Endothelial cell (in vitro differentiated cells): Measurements from ENCODE around the gene ZFP92. TPM values are rescaled to one million over a fixed set of nuclear protein-coding genes. Genes with fewer than 3 reads are reported as not detected.

Experiments used
- DNase-seq: peaks from one replicate; pipeline ENCODE4 v3.0.0; 2021; ENCODE audit warnings: low spot score
- H3K27ac Mint-ChIP-seq: one replicate; pipeline ENCODE4 v1.8.0; 2021; ENCODE audit warnings: mixed read lengths, inconsistent platforms; ENCODE audit not compliant: unreplicated experiment
- H3K27me3 Mint-ChIP-seq: one replicate; pipeline ENCODE4 v1.8.0; 2021; ENCODE audit warnings: mild to moderate bottlenecking, moderate library complexity, mixed read lengths, inconsistent platforms; ENCODE audit not compliant: unreplicated experiment
- H3K36me3 Mint-ChIP-seq: one replicate; pipeline ENCODE4 v1.8.0; 2021; ENCODE audit warnings: mild to moderate bottlenecking, low read depth, mixed read lengths, inconsistent platforms; ENCODE audit not compliant: unreplicated experiment
- H3K4me1 Mint-ChIP-seq: one replicate; pipeline ENCODE4 v1.8.0; 2021; ENCODE audit warnings: mild to moderate bottlenecking, mixed read lengths, inconsistent platforms; ENCODE audit not compliant: unreplicated experiment
- H3K4me3 Mint-ChIP-seq: one replicate; pipeline ENCODE4 v1.8.0; 2021; ENCODE audit warnings: mild to moderate bottlenecking, mixed read lengths, inconsistent platforms; ENCODE audit not compliant: unreplicated experiment
- H3K9me3 Mint-ChIP-seq: one replicate; pipeline ENCODE4 v1.8.0; 2021; ENCODE audit warnings: mixed read lengths, inconsistent platforms; ENCODE audit not compliant: unreplicated experiment
- total RNA-seq: library from RNA; stranded (reverse); fragmentation: NEBNext Ultra II Directional; extraction: Animal tissue kit (Norgen Biotek cat#: 25700); gene quantifications from one replicate; pipeline ENCODE4 v1.2.1, GENCODE V29; 2021; ENCODE audit not compliant: unreplicated experiment
- TF ChIP-seq, protein P1 (sequence below): fragments of 200-600 bp; sonication (generic); IDR thresholded peaks from one replicate; pipeline ENCODE4 v1.5.0; 2021; ENCODE audit warnings: antibody characterized with exemption; ENCODE audit not compliant: unreplicated experiment

The ZFP92 gene
- total RNA-seq, 1 donor from 2014 or later, result 0.49 TPM

DNA sequence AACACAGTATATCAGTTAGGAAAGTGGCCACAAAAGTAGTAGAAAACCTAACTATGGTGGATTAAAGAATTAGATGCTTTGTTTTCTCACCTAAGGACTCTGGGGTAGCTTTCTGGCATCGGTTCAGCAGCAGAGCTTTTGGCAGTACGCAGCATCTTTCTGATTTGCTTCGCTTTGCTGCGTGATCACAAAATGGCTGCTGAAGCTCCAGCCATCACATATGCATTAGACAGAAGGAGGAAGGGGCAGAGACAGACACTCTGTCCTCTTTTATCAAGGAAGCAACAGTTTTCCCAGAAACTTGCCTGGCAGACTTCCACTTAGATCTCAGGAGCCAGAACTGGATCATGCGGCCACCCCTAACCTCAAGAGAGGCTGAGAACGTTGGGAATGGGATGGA, 19.5 kb downstream of the ZFP92 start:
- Mint-ChIP-seq H3K9me3 (no peaks in the 10 kb centered on the region), H3K4me1 (no peaks in the 10 kb centered on the region), H3K36me3 (no peaks in the 10 kb centered on the region), H3K27me3 (peaks cover 2% of the 10 kb centered on the region), H3K27ac (no peak overlapping the region), H3K4me3 (no peak overlapping the region)
- DNase-seq, result no peak
- TF ChIP-seq, protein P1, sequence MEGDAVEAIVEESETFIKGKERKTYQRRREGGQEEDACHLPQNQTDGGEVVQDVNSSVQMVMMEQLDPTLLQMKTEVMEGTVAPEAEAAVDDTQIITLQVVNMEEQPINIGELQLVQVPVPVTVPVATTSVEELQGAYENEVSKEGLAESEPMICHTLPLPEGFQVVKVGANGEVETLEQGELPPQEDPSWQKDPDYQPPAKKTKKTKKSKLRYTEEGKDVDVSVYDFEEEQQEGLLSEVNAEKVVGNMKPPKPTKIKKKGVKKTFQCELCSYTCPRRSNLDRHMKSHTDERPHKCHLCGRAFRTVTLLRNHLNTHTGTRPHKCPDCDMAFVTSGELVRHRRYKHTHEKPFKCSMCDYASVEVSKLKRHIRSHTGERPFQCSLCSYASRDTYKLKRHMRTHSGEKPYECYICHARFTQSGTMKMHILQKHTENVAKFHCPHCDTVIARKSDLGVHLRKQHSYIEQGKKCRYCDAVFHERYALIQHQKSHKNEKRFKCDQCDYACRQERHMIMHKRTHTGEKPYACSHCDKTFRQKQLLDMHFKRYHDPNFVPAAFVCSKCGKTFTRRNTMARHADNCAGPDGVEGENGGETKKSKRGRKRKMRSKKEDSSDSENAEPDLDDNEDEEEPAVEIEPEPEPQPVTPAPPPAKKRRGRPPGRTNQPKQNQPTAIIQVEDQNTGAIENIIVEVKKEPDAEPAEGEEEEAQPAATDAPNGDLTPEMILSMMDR, result no peak

- Mint-ChIP-seq H3K9me3 (no peaks in the 10 kb centered on the region), H3K27ac (no peak overlapping the region), H3K36me3 (no peaks in the 10 kb centered on the region), H3K4me1 (no peaks in the 10 kb centered on the region), H3K27me3 (peaks cover 2% of the 10 kb centered on the region), H3K4me3 (no peak overlapping the region)
- TF ChIP-seq, protein P1, result no peak
- DNase-seq, result no peak
Observed at GRCh38 chrX:153433161-153433680, 21.9 kb downstream of the ZFP92 start.

GRCh38 chrX:153433781-153434285, 22.6 kb downstream of the ZFP92 start:
- H3K27ac Mint-ChIP-seq, result no peak overlapping the region
- no peak for DNase-seq
- no peaks in the 10 kb centered on the region for H3K36me3 Mint-ChIP-seq
- H3K27me3 Mint-ChIP-seq, result peaks cover 2% of the 10 kb centered on the region
- H3K4me1 Mint-ChIP-seq, result no peaks in the 10 kb centered on the region
- H3K4me3 Mint-ChIP-seq, result no peak overlapping the region
- no peaks in the 10 kb centered on the region for H3K9me3 Mint-ChIP-seq
- TF ChIP-seq, protein P1, result no peak

DNA sequence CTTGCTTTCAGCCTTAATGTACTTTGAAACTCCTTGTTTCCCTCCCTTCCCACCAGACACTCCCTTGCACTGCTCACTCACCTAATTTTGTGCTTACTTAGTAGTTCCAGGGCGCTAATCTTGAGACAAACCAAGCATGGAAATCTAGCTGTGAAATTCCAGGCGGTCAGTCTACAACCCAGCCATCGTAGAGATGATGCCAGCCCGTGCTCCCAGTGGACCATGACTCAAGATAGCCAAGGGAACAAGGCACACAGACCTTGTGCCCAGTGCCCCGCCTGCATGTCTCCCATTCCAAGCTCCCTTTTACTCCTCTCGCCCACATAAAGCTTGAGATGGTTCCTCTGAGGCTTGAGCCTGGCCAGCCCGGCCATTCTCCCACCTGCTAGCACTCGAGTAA, 23.5 kb downstream of the ZFP92 start:
- TF ChIP-seq, protein P1, result no peak
- no peak overlapping the region for H3K4me3 Mint-ChIP-seq
- H3K4me1 Mint-ChIP-seq, result no peaks in the 10 kb centered on the region
- no peak for DNase-seq
- H3K27me3 Mint-ChIP-seq, result peaks cover under 1% of the 10 kb centered on the region
- H3K27ac Mint-ChIP-seq, result no peak overlapping the region
- no peaks in the 10 kb centered on the region for H3K36me3 Mint-ChIP-seq
- H3K9me3 Mint-ChIP-seq, result no peaks in the 10 kb centered on the region

DNA sequence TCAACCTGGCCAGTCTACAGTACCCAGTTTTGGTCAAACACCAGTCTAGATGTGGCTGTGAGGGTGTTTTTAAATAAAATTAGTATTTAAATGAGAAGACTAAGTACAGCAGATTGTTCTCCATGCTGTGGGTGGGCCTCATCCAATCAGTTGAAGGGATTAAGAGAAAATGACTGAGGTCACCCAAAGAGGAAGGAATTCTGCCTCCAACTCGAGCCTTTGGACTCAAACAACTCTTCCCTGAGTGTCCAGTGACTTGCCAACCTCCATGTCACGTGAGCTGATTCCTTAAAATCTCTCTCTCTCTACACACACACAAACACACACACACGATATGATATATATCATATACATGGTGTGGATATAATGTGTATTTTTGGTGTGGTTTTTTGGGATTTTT, 24.6 kb downstream of the ZFP92 start:
- H3K27ac Mint-ChIP-seq, result no peak overlapping the region
- H3K27me3 Mint-ChIP-seq, result peaks cover 2% of the 10 kb centered on the region
- H3K9me3 Mint-ChIP-seq, result no peaks in the 10 kb centered on the region

More for the DNA sequence above, 24.6 kb downstream of the ZFP92 start:
- Mint-ChIP-seq H3K4me3 (no peak overlapping the region), H3K4me1 (no peaks in the 10 kb centered on the region), H3K36me3 (no peaks in the 10 kb centered on the region)
- DNase-seq, result no peak
- TF ChIP-seq, protein P1, result no peak
